CD4-positive, alpha-beta T cell treated with Interleukin-10 for 1 hour (primary cell): Measurements from ENCODE around the gene ZBTB7C.

Source experiments
- DNase-seq: peaks from one replicate; pipeline ENCODE4 v3.0.0-alpha.2; 2020

ZBTB7C gene

GRCh38 chr18:48244530-48244929, 164.7 kb downstream of the ZBTB7C start:
- DNase-seq, result no peak

GRCh38 chr18:48238636-48239035, 170.5 kb downstream of the ZBTB7C start:
- no peak for DNase-seq

GRCh38 chr18:48238206-48238605, 171.0 kb downstream of the ZBTB7C start:
- DNase-seq, result no peak

GRCh38 chr18:48236822-48237221, 172.4 kb downstream of the ZBTB7C start:
- DNase-seq, result no peak

- DNase-seq, result peak; percentile 9
Measured at GRCh38 chr18:48230467-48231113, 178.6 kb downstream of the ZBTB7C start.

GRCh38 chr18:48229552-48229981, 179.6 kb downstream of the ZBTB7C start:
- DNase-seq, result no peak

GRCh38 chr18:48228841-48229240, 180.3 kb downstream of the ZBTB7C start:
- no peak for DNase-seq

GRCh38 chr18:48228301-48228715, 180.9 kb downstream of the ZBTB7C start:
- no peak for DNase-seq

GRCh38 chr18:48227206-48227605, 182.0 kb downstream of the ZBTB7C start:
- DNase-seq, result no peak

- DNase-seq, result no peak
Measured at GRCh38 chr18:48226401-48226800, 182.8 kb downstream of the ZBTB7C start.

- DNase-seq, result no peak
Measured at GRCh38 chr18:48222118-48222517, 187.1 kb downstream of the ZBTB7C start.

GRCh38 chr18:48219810-48220499, 189.2 kb downstream of the ZBTB7C start:
- DNase-seq, result no peak

- DNase-seq, result no peak
Measured at GRCh38 chr18:48219037-48219809, 190.0 kb downstream of the ZBTB7C start.

- no peak for DNase-seq
Measured at GRCh38 chr18:48218285-48219022, 190.7 kb downstream of the ZBTB7C start.

- DNase-seq, result no peak
Measured at GRCh38 chr18:48217258-48218250, 191.6 kb downstream of the ZBTB7C start.

- DNase-seq, result no peak
Measured at GRCh38 chr18:48216639-48217257, 192.4 kb downstream of the ZBTB7C start.

- DNase-seq, result no peak
Measured at GRCh38 chr18:48215876-48216638, 193.1 kb downstream of the ZBTB7C start.

- no peak for DNase-seq
Measured at GRCh38 chr18:48213791-48214190, 195.4 kb downstream of the ZBTB7C start.

- DNase-seq, result no peak
Measured at GRCh38 chr18:48208432-48209140, 200.6 kb downstream of the ZBTB7C start.

- no peak for DNase-seq
Measured at GRCh38 chr18:48207733-48208132, 201.4 kb downstream of the ZBTB7C start.
